ENCODE results near the gene ENO1. TPM values are rescaled to one million over a fixed set of nuclear protein-coding genes. Genes with fewer than 3 reads are reported as not detected.

Gene ENO1
- total and polyA plus RNA-seq, 2 of the 8 experiments (the other 6 are each of a cell fraction or from before 2014, with no cell fraction given), result 1,763 to 2,117 TPM

- TF ChIP-seq E2F6 (IDR thresholded peaks at IDR 0.05), result no peak
- no peak for TF ChIP-seq TBP (IDR thresholded peaks at IDR 0.05; ENCODE audit: low read depth, low read length)
- TF ChIP-seq PHF8 (conservative IDR thresholded peaks at IDR 0.05; ENCODE audit: low read depth, low read length), result no peak
- TF ChIP-seq BCL11A (IDR thresholded peaks at IDR 0.05; ENCODE audit: low read depth in 2 of 2, low read length in 2 of 2), result no peak
- no peak for TF ChIP-seq BRCA1 (IDR thresholded peaks at IDR 0.05; ENCODE audit: low read depth, low read length)
- no peak for TF ChIP-seq RFX5 (IDR thresholded peaks at IDR 0.05; ENCODE audit: borderline replicate concordance, low read depth, low read length)
These were observed 37.0 kb upstream of the ENO1 start (continued) for GRCh38 chr1:8915446-8915845.

Data from H1 (cell line).